Measurements from ENCODE around the gene DLG4. TPM values are rescaled to one million over a fixed set of nuclear protein-coding genes. Genes with fewer than 3 reads are reported as not detected.

Gene DLG4
- total RNA-seq, 2 experiments from 2014 or later = 15.4 to 27.3 TPM

- peaks cover 59% of the 10 kb centered on the region for H3K36me3 ChIP-seq (ENCODE audit: insufficient read depth, low read length)
- 0 out of 2 replicates have a peak, but pooled peaks cover 5% of the 10 kb centered on the region for H4K20me1 ChIP-seq (ENCODE audit: insufficient read depth, low read length)
- no peaks in the 10 kb centered on the region for H3K9me2 ChIP-seq (ENCODE audit: insufficient read depth, low read length)
- peaks cover 37% of the 10 kb centered on the region for H3K4me1 ChIP-seq (ENCODE audit: insufficient read depth, low read length, poor library complexity, severe bottlenecking)
- H3K4me3 ChIP-seq (ENCODE audit: low read depth, low read length, poor library complexity, severe bottlenecking) = peak within 1 kb of the TSS; percentile 86
- no TSS peak for BruUV-seq (replicated peaks)
- H2AFZ ChIP-seq (ENCODE audit: low read length) = peak within 1 kb of the TSS; percentile 42; the same call in 1 of the 2 replicates
- DNase-seq (ENCODE audit: low spot score) = peak; percentile 94
- no peak for TF ChIP-seq EZH2phosphoT487 (IDR thresholded peaks at IDR 0.05; ENCODE audit: borderline replicate concordance, low read depth, low read length)
- TF ChIP-seq, protein P1, sequence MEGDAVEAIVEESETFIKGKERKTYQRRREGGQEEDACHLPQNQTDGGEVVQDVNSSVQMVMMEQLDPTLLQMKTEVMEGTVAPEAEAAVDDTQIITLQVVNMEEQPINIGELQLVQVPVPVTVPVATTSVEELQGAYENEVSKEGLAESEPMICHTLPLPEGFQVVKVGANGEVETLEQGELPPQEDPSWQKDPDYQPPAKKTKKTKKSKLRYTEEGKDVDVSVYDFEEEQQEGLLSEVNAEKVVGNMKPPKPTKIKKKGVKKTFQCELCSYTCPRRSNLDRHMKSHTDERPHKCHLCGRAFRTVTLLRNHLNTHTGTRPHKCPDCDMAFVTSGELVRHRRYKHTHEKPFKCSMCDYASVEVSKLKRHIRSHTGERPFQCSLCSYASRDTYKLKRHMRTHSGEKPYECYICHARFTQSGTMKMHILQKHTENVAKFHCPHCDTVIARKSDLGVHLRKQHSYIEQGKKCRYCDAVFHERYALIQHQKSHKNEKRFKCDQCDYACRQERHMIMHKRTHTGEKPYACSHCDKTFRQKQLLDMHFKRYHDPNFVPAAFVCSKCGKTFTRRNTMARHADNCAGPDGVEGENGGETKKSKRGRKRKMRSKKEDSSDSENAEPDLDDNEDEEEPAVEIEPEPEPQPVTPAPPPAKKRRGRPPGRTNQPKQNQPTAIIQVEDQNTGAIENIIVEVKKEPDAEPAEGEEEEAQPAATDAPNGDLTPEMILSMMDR (conservative IDR thresholded peaks at IDR 0.05; ENCODE audit: low read length) = no peak
- H3K4me2 ChIP-seq (ENCODE audit: low read length) = peak within 1 kb of the TSS; percentile 93
- intact Hi-C loops (cut with micrococcal nuclease; ENCODE audit: unreplicated experiment) = loop anchor here (5.0 kb wide), 1 partner anchor 330 kb away; no protein-coding TSS in a partner anchor
- ChIA-PET CTCF (ENCODE audit: unreplicated experiment) (interaction anchor here (0.6 kb wide), 1 partner anchor 242 kb away, joined by 4 read pairs; the partner anchor contains the start of gene POLR2A), POLR2A (interaction anchor here (0.7 to 1.3 kb wide), 4 partner anchors 9 to 23 kb away, joined by 3 to 7 read pairs (median 4); partner anchors contain the start of genes ACADVL and DLG4)
- H3K79me2 ChIP-seq (ENCODE audit: insufficient read depth, low read depth, low read length) = peaks cover 31% of the 10 kb centered on the region
- peak within 1 kb of the TSS; percentile 72 for H3K27ac ChIP-seq (ENCODE audit: low read depth, low read length, poor library complexity, severe bottlenecking)
- no peaks in the 10 kb centered on the region for H3K9me3 ChIP-seq (ENCODE audit: low read length)
Measured at GRCh38 chr17:7241783-7242716, 22.4 kb upstream of the DLG4 start, which contains the start of gene GABARAP. Gene GABARAP, minus strand, starts transcription at chr17:7242449. Its CDS starts 119 bp downstream, at chr17:7242330.

DNA sequence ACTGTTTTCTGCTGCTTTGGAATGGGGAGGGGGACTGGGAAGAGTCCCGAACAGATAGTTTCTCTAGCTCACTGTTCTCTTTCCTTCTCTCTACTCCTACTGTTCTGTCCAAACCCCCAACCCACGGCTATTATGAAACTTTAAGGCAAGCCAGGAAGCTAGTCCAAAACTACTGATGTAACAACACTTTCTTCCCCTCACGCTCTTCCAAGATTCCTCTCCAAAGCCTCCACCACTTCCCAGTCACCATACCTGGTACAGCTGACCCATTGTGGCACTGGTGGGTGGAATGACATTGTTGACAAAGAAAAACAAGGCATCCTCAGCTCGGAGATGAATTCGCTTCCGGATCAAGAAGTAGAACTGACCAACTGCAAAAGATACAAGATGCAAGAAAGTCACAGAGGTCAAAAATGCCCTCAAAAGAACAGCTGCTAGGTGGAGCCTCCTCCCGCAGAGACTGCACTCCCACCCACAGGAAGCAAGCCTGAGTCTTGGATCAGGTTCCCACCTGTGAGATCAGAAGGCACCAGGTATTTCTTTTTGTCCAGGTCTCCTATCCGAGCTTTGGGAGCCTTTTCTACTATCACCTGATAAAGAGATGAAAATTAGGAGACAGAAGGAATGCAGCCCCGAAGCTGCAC lies 21.6 kb upstream of the DLG4 start:
- H3K4me3 ChIP-seq (ENCODE audit: low read depth, low read length, poor library complexity, severe bottlenecking) = peak overlapping the region; percentile 86
- H3K79me2 ChIP-seq (ENCODE audit: insufficient read depth, low read depth, low read length) = peaks cover 31% of the 10 kb centered on the region
- no TSS peak for BruUV-seq (replicated peaks)
- peaks cover 43% of the 10 kb centered on the region for H3K4me1 ChIP-seq (ENCODE audit: insufficient read depth, low read length, poor library complexity, severe bottlenecking)
- peaks cover 59% of the 10 kb centered on the region for H3K36me3 ChIP-seq (ENCODE audit: insufficient read depth, low read length)
- ChIA-PET POLR2A (interaction anchor here (1.3 kb wide), 1 partner anchor 9 kb away, joined by 3 read pairs; no protein-coding TSS in a partner anchor), CTCF (ENCODE audit: unreplicated experiment) (no interaction called here)
- no peaks in the 10 kb centered on the region for H3K9me3 ChIP-seq (ENCODE audit: low read length)
- H4K20me1 ChIP-seq (ENCODE audit: insufficient read depth, low read length) = 0 out of 2 replicates have a peak, but pooled peaks cover 8% of the 10 kb centered on the region
- TF ChIP-seq, protein P1 (conservative IDR thresholded peaks at IDR 0.05; ENCODE audit: low read length) = no peak
- TF ChIP-seq EZH2phosphoT487 (IDR thresholded peaks at IDR 0.05; ENCODE audit: borderline replicate concordance, low read depth, low read length) = no peak
- DNase-seq (ENCODE audit: low spot score) = no peak
- H2AFZ ChIP-seq (ENCODE audit: low read length) = no peak overlapping the region
- intact Hi-C loops (cut with micrococcal nuclease; ENCODE audit: unreplicated experiment) = loop anchor here (5.0 kb wide), 1 partner anchor 331 kb away; no protein-coding TSS in a partner anchor
- H3K27ac ChIP-seq (ENCODE audit: low read depth, low read length, poor library complexity, severe bottlenecking) = peak overlapping the region; percentile 72
- no peaks in the 10 kb centered on the region for H3K9me2 ChIP-seq (ENCODE audit: insufficient read depth, low read length)
- peak overlapping the region; percentile 93 for H3K4me2 ChIP-seq (ENCODE audit: low read length)
